GM19025 (cell line): ENCODE data around the gene ZNRF3.

Experiments used
- ATAC-seq: cut with Tn5 transposase; IDR thresholded peaks from one replicate; pipeline ENCODE4 v1.9.1; 2021; ENCODE audit warnings: mild to moderate bottlenecking, low read depth, moderate library complexity; ENCODE audit not compliant: unreplicated experiment

ZNRF3 gene

GRCh38 chr22:29053048-29053702 is 169.8 kb downstream of the ZNRF3 start:
- ATAC-seq = no peak

- ATAC-seq = no peak
Observed at GRCh38 chr22:29054251-29054767, 170.9 kb downstream of the ZNRF3 start.

GRCh38 chr22:29055192-29055830 is 171.9 kb downstream of the ZNRF3 start:
- no peak for ATAC-seq

GRCh38 chr22:29056472-29056871 is 173.1 kb downstream of the ZNRF3 start:
- no peak for ATAC-seq

- ATAC-seq = no peak
Observed at GRCh38 chr22:29060251-29060869, 177.0 kb downstream of the ZNRF3 start.

- ATAC-seq = no peak
Observed at GRCh38 chr22:29060931-29061330, 177.6 kb downstream of the ZNRF3 start.

- no peak for ATAC-seq
Observed at GRCh38 chr22:29061773-29062172, 178.4 kb downstream of the ZNRF3 start, which contains the start of gene C22orf31. Gene C22orf31, minus strand, starts transcription at chr22:29061831. Its CDS starts 39 bp downstream, at chr22:29061792.

GRCh38 chr22:29062286-29062821 is 179.0 kb downstream of the ZNRF3 start:
- ATAC-seq = no peak

- ATAC-seq = no peak
Observed at GRCh38 chr22:29065468-29066190, 182.3 kb downstream of the ZNRF3 start.

GRCh38 chr22:29069463-29069862 is 186.1 kb downstream of the ZNRF3 start:
- no peak for ATAC-seq

GRCh38 chr22:29070490-29070889 is 187.1 kb downstream of the ZNRF3 start:
- ATAC-seq = no peak

- ATAC-seq = no peak
Observed at GRCh38 chr22:29071261-29072045, 188.1 kb downstream of the ZNRF3 start.

- peak; percentile 85 for ATAC-seq
Observed at GRCh38 chr22:29072193-29072978, 189.0 kb downstream of the ZNRF3 start.

- no peak for ATAC-seq
Observed at GRCh38 chr22:29072979-29073617, 189.7 kb downstream of the ZNRF3 start, which contains the start of gene KREMEN1. Gene KREMEN1, plus strand, starts transcription at chr22:29073035. Its CDS starts 96 bp downstream, at chr22:29073131.

GRCh38 chr22:29073618-29074275 is 190.4 kb downstream of the ZNRF3 start:
- no peak for ATAC-seq

- no peak for ATAC-seq
Observed at GRCh38 chr22:29074276-29074772, 191.0 kb downstream of the ZNRF3 start.

- ATAC-seq = no peak
Observed at GRCh38 chr22:29078036-29078868, 194.9 kb downstream of the ZNRF3 start.
